ENCODE data around the gene FRMD4A. TPM values are rescaled to one million over a fixed set of nuclear protein-coding genes. Genes with fewer than 3 reads are reported as not detected.

The FRMD4A gene
- total RNA-seq, 2 experiments from 2014 or later = 3.1 to 3.7 TPM

GRCh38 chr10:14211610-14212009 is 119.1 kb downstream of the FRMD4A start:
- Histone ChIP-seq H3K36me3 (ENCODE audit: insufficient read depth, low read length) (no peaks in the 10 kb centered on the region), H3K27me3 (ENCODE audit: control insufficient read depth in 1 of 2, insufficient read depth in 2 of 2, low read length in 2 of 2) (no peaks in the 10 kb centered on the region), H3K27ac (ENCODE audit: low read depth in 1 of 2, low read length in 2 of 2) (no peak overlapping the region), H3K4me3 (ENCODE audit: low read length) (no peak overlapping the region), H3K9me3 (ENCODE audit: control insufficient read depth in 1 of 2, insufficient read depth in 1 of 2, low read length in 2 of 2) (no peaks in the 10 kb centered on the region), H3K4me1 (ENCODE audit: insufficient read depth, low read length) (no peaks in the 10 kb centered on the region)
- no peak overlapping the region for H3K4me3 Mint-ChIP-seq
- H3K27me3 Mint-ChIP-seq = no peaks in the 10 kb centered on the region
- no peak for DNase-seq
- POLR2A ChIA-PET = no interaction called here
- ATAC-seq (ENCODE audit: poor library complexity) = no peak
- H3K9me3 Mint-ChIP-seq = no peaks in the 10 kb centered on the region
- intact Hi-C loops (cut with DNase I, micrococcal nuclease) = no loop called here
- no peak overlapping the region for H3K27ac Mint-ChIP-seq
- CTCF ChIA-PET = interaction anchor here (1.1 kb wide), 1 partner anchor 11 kb away, joined by 3 read pairs; no protein-coding TSS in a partner anchor
- no peaks in the 10 kb centered on the region for H3K36me3 Mint-ChIP-seq (ENCODE audit: low read depth)
- no peak for TF ChIP-seq CTCF (IDR thresholded peaks at IDR 0.05)
- no peaks in the 10 kb centered on the region for H3K4me1 Mint-ChIP-seq (ENCODE audit: low read depth)

GRCh38 chr10:14208231-14208630 is 122.5 kb downstream of the FRMD4A start:
- no peak overlapping the region for H3K4me3 ChIP-seq (ENCODE audit: low read length)
- ATAC-seq (ENCODE audit: poor library complexity) = no peak
- H3K36me3 ChIP-seq (ENCODE audit: insufficient read depth, low read length) = no peaks in the 10 kb centered on the region
- no peaks in the 10 kb centered on the region for H3K27me3 Mint-ChIP-seq
- H3K36me3 Mint-ChIP-seq (ENCODE audit: low read depth) = no peaks in the 10 kb centered on the region
- H3K4me3 Mint-ChIP-seq = no peak overlapping the region
- intact Hi-C loops (cut with DNase I, micrococcal nuclease) = no loop called here
- H3K4me1 ChIP-seq (ENCODE audit: insufficient read depth, low read length) = no peaks in the 10 kb centered on the region
- DNase-seq = no peak
- TF ChIP-seq CTCF (IDR thresholded peaks at IDR 0.05) = no peak
- ChIA-PET POLR2A (no interaction called here), CTCF (no interaction called here)
- no peak overlapping the region for H3K27ac Mint-ChIP-seq
- H3K27ac ChIP-seq (ENCODE audit: low read depth in 1 of 2, low read length in 2 of 2) = no peak overlapping the region
- H3K9me3 ChIP-seq (ENCODE audit: control insufficient read depth in 1 of 2, insufficient read depth in 1 of 2, low read length in 2 of 2) = no peaks in the 10 kb centered on the region
- H3K27me3 ChIP-seq (ENCODE audit: control insufficient read depth in 1 of 2, insufficient read depth in 2 of 2, low read length in 2 of 2) = no peaks in the 10 kb centered on the region
- H3K4me1 Mint-ChIP-seq (ENCODE audit: low read depth) = no peaks in the 10 kb centered on the region
- H3K9me3 Mint-ChIP-seq = no peaks in the 10 kb centered on the region

GRCh38 chr10:14205233-14205632 is 125.5 kb downstream of the FRMD4A start:
- Histone ChIP-seq H3K36me3 (ENCODE audit: insufficient read depth, low read length) (no peaks in the 10 kb centered on the region), H3K4me3 (ENCODE audit: low read length) (no peak overlapping the region), H3K27ac (ENCODE audit: low read depth in 1 of 2, low read length in 2 of 2) (no peak overlapping the region), H3K9me3 (ENCODE audit: control insufficient read depth in 1 of 2, insufficient read depth in 1 of 2, low read length in 2 of 2) (no peaks in the 10 kb centered on the region), H3K27me3 (ENCODE audit: control insufficient read depth in 1 of 2, insufficient read depth in 2 of 2, low read length in 2 of 2) (peaks cover 8% of the 10 kb centered on the region in 2 experiments), H3K4me1 (ENCODE audit: insufficient read depth, low read length) (no peaks in the 10 kb centered on the region)
- Mint-ChIP-seq H3K9me3 (no peaks in the 10 kb centered on the region), H3K4me1 (ENCODE audit: low read depth) (no peaks in the 10 kb centered on the region), H3K27me3 (peaks cover 9% of the 10 kb centered on the region), H3K36me3 (ENCODE audit: low read depth) (no peaks in the 10 kb centered on the region), H3K27ac (no peak overlapping the region), H3K4me3 (no peak overlapping the region)
- CTCF ChIA-PET = no interaction called here
- intact Hi-C loops (cut with DNase I, micrococcal nuclease) = no loop called here
- DNase-seq = no peak
- no peak for TF ChIP-seq CTCF (IDR thresholded peaks at IDR 0.05)
- ATAC-seq (ENCODE audit: poor library complexity) = no peak
- POLR2A ChIA-PET = no interaction called here
